ENCODE results near the gene POLR1C.
"Not testable (repeated sequence)": the region's sequence is repeated elsewhere in the genome, so short reads cannot be mapped to it uniquely, and the experiment has no call there.

Gene POLR1C

DNA sequence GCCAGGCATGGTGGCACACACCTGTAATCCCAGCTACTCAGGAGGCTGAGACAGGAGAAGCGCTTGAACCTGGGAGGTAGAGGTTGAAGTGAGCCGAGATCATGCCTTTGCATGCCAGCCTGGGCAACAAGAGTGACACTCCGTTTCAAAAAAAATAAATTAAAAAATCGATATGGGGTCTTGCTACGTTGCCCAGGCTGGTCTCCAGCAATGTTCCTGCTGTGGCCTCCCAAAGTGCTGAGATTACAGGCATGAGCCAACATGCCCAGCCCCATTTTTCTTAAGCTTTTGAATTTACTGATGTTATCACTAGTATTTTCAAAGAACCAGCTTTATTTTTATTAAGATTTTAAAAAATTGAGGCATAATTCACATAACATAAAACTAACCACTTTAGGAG is 23.6 kb downstream of the POLR1C start:
- intact Hi-C loops (cut with DNase I): no loop called here
- no peak for DNase-seq

DNA sequence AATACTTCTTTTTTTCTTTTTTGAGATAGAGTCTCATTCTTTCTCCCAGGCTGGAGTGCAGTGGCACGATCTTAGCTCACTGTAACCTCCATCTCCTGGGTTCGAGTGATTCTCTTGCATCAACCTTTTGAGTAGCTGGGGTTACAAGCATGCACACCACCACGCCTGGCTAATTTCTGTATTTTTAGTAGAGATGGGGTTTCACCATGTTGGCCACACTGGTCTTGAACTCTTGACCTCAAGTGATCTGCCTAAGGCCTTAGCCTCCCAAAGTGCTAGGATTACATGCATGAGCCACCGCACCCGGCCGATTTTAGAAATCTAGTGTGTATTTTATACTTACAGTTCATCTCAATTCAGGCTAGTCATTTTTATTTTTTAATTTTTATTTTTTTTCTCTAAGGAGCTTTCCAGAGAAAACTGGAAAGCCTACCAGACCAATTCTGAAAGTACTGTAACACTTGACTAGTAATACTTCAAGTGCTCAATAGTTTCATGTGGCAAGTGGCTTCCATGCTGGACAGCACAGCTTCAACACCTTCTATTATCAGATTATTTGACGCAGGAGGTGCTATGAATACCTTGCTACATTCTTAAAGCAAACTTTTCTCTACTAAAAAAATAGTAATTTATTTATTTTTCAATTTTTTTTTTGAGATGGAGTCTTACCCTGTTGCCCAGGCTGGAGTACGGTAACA is 25.0 kb downstream of the POLR1C start:
- DNase-seq: no peak
- intact Hi-C loops (cut with DNase I): no loop called here

DNA sequence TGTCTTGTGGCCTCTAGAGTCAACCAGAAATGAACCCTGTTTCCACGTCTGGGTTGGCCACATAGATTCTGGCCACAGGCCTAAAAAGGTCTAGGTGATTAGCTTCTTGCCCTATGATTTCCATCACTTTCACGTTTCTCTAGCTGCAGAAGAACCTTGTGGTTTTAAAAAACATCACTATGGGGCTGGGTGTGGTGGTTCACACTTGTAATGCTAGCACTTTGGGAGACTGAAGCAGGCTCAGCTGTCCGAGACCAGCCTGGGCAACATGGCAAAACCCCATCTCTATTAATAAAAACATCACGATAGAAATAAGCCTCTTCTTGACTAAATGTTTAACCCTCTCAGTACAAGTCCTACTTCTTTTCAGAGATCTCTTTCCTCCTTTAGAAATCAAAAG is 27.6 kb downstream of the POLR1C start:
- no peak for DNase-seq
- intact Hi-C loops (cut with DNase I): no loop called here

DNA sequence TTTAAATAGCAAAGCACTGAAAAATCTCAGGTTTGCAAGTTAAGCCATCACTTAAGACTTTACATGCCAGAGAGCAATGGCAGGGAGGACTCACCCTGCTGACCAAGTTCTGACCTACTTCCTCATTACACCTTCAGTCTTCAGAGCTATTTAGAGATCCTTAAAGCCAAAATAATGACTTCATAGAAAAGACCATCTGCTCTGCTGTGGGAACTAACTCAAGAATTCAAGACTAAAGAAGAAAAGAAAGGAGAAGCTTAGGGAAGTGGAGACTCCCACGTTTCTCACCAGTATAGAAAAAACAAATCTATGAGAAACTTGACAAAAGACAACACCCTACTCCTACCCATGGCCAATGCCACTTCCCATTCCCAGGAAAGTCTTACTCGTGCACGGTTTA is 30.3 kb downstream of the POLR1C start:
- intact Hi-C loops (cut with DNase I): no loop called here
- DNase-seq: no peak

DNA sequence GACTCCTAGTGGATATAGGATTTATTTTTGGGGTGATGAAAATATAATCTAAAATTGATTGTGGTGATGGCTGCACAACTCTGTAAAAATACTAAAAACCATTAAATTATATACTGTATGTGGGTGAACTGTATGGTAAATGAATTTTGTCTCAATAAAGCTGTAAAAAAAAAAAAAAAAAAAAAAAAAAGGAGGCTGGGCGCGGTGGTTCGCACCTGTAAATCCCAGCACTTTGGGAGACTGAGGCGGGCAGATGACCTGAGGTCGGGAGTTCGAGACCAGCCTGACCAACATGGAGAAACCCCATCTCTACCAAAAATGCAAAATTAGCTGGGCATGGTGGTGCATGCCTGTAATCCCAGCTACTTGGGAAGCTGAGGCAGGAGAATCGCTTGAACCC is 40.7 kb downstream of the POLR1C start:
- intact Hi-C loops (cut with DNase I); DNase-seq: not testable (repeated sequence)

DNA sequence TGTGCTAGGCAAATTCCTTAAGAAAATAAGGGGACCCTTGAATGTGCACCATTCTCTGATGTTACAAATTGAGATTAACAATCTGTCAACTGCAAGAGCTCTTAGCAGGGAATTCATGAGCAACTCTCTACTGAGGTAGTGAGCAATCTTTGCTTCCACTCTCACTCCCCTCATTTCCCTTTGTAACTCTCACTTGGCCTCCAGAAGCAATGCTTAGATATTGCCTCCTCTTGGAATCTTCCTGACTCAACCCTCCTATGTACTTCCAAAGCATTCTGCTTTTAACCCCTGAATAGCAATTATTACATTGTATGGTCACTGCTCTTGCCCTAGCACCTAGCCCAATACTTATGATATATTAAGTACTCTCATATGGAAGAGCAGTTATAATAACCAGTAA is 42.4 kb downstream of the POLR1C start:
- intact Hi-C loops (cut with DNase I): no loop called here
- no peak for DNase-seq

DNA sequence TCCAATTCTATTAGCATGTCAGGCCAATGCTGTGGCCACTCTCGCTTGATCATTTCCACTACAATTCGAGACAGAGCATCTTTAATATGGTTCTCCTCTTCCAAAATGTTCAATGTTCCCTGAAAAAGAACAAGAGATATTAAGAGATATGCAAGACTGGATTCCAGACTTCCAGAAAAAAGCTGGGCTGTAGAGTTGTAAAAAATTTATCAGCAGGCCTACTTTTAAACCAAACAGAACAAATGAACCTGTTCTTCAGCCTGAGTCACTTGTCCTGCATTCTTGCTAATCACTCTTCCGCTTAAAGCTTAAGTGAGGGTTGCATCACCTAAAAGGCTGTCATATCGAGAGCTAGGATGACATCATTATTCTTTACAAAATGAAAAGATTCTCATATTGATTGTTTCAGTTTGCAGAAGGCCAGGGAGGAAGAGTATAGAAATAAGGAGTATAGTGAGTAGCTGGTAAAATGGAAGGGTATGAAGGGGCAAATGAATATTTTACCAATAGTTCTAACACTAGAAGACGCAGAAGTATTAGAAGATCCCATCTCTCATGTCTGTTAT is 54.1 kb downstream of the POLR1C start:
- intact Hi-C loops (cut with DNase I): no loop called here
- no peak for DNase-seq

Data from posterior cingulate gyrus (tissue), 11 donors.